ENCODE data around the gene DRAXIN.

DNA sequence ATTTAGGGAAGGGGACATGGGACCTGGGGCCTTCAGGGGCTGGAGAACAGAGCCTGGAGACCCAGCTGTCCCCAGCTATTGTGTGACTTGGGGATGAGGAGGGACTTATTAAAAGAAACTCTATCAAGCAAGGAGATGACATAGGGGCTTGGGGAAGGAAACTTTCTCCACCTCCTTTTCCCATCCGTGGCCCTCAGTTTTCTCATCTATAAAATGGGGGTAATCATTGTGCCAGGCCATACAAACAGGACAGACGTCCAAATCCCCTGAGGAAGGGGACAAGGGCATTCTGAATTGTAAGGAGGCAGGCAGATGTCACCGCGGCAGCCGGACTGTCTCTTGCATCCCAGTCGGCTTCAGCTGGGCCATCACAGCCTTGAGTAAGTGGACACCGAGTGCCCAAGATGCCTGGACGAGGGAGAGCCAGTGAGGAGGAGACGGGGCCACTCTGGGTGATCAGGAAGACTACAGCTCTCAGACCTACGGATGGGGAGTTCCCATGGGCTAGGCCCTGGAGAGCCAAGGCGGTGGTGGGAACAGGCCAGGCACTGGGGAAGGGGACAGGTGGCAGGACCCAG, 39.2 kb upstream of the DRAXIN start:
- TF ChIP-seq, protein P1, sequence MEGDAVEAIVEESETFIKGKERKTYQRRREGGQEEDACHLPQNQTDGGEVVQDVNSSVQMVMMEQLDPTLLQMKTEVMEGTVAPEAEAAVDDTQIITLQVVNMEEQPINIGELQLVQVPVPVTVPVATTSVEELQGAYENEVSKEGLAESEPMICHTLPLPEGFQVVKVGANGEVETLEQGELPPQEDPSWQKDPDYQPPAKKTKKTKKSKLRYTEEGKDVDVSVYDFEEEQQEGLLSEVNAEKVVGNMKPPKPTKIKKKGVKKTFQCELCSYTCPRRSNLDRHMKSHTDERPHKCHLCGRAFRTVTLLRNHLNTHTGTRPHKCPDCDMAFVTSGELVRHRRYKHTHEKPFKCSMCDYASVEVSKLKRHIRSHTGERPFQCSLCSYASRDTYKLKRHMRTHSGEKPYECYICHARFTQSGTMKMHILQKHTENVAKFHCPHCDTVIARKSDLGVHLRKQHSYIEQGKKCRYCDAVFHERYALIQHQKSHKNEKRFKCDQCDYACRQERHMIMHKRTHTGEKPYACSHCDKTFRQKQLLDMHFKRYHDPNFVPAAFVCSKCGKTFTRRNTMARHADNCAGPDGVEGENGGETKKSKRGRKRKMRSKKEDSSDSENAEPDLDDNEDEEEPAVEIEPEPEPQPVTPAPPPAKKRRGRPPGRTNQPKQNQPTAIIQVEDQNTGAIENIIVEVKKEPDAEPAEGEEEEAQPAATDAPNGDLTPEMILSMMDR (optimal IDR thresholded peaks at IDR 0.05 in 1 of 3, IDR thresholded peaks at IDR 0.05 in 1 of 3, conservative IDR thresholded peaks at IDR 0.05 in 1 of 3; ENCODE audit: extremely low read depth in 1 of 3, insufficient read depth in 2 of 3, low read length in 3 of 3), result no peak
- no peak for TF ChIP-seq EZH2 (IDR thresholded peaks at IDR 0.05; ENCODE audit: low read length)
